ENCODE measurements around the gene OR2Y1. TPM values are rescaled to one million over a fixed set of nuclear protein-coding genes. Genes with fewer than 3 reads are reported as not detected.

The OR2Y1 gene
- polyA plus RNA-seq, 1 donor (not counting 4 experiments of a cell fraction or from before 2014, with no cell fraction given) = not detected

GRCh38 chr5:180775624-180776023 is 35.8 kb upstream of the OR2Y1 start:
- no peak overlapping the region for H3K4me2 ChIP-seq (ENCODE audit: control insufficient read depth, extremely low read depth, insufficient read depth, low read depth, low read length)
- H3K27ac ChIP-seq (ENCODE audit: control insufficient read depth, insufficient read depth, low read length) = no peak overlapping the region
- no peaks in the 10 kb centered on the region for H3K27me3 ChIP-seq (ENCODE audit: control insufficient read depth, extremely low read depth, insufficient read depth, low read length)
- no peaks in the 10 kb centered on the region for H3K36me3 ChIP-seq (ENCODE audit: control insufficient read depth in 2 of 2, extremely low read depth in 1 of 2, insufficient read depth in 2 of 2, low read length in 2 of 2)
- no peaks in the 10 kb centered on the region for H3K4me1 ChIP-seq (ENCODE audit: control insufficient read depth, extremely low read depth, insufficient read depth, low read length)
- no peaks in the 10 kb centered on the region for H3K9me1 ChIP-seq (ENCODE audit: control insufficient read depth, extremely low read depth, insufficient read depth, low read length)
- H3K9ac ChIP-seq (ENCODE audit: control insufficient read depth, extremely low read depth, insufficient read depth, low read length) = no peak overlapping the region
- FAIRE-seq (no peak), DNase-seq (ENCODE audit: low read depth, low spot score) (no peak)
- TF ChIP-seq EZH2 (IDR thresholded peaks at IDR 0.05; ENCODE audit: low read length) = no peak
- no peak for TF ChIP-seq CTCF (optimal IDR thresholded peaks at IDR 0.05 in 1 of 3, IDR thresholded peaks at IDR 0.05 in 1 of 3, conservative IDR thresholded peaks at IDR 0.05 in 1 of 3; ENCODE audit: extremely low read depth in 1 of 3, insufficient read depth in 2 of 3, low read length in 3 of 3)
- no peak overlapping the region for H2AFZ ChIP-seq (ENCODE audit: control insufficient read depth, low read length)
- dilution Hi-C loops (cut with MboI; ENCODE audit: extremely low pct_ligation_motif_present, low sequenced_read_pairs) = no loop called here
- no peaks in the 10 kb centered on the region for H4K20me1 ChIP-seq (ENCODE audit: control insufficient read depth, extremely low read depth, insufficient read depth, low read length)
- H3K79me2 ChIP-seq (ENCODE audit: control insufficient read depth, insufficient read depth, low read length) = no peaks in the 10 kb centered on the region
- H3K4me3 ChIP-seq (ENCODE audit: control insufficient read depth in 2 of 3, extremely low read depth in 1 of 3, insufficient read depth in 2 of 3, low read depth in 1 of 3, low read length in 3 of 3) = no peak overlapping the region
- H3K9me3 ChIP-seq (ENCODE audit: control insufficient read depth, low read depth, low read length) = no peaks in the 10 kb centered on the region

GRCh38 chr5:180771839-180772238 is 32.0 kb upstream of the OR2Y1 start:
- Histone ChIP-seq H3K27ac (ENCODE audit: control insufficient read depth, insufficient read depth, low read length) (no peak overlapping the region), H3K36me3 (ENCODE audit: control insufficient read depth in 2 of 2, extremely low read depth in 1 of 2, insufficient read depth in 2 of 2, low read length in 2 of 2) (no peaks in the 10 kb centered on the region), H3K4me1 (ENCODE audit: control insufficient read depth, extremely low read depth, insufficient read depth, low read length) (no peaks in the 10 kb centered on the region), H3K4me3 (ENCODE audit: control insufficient read depth in 2 of 3, extremely low read depth in 1 of 3, insufficient read depth in 2 of 3, low read depth in 1 of 3, low read length in 3 of 3) (no peak overlapping the region), H3K9me3 (ENCODE audit: control insufficient read depth, low read depth, low read length) (no peaks in the 10 kb centered on the region), H2AFZ (ENCODE audit: control insufficient read depth, low read length) (no peak overlapping the region), H3K27me3 (ENCODE audit: control insufficient read depth, extremely low read depth, insufficient read depth, low read length) (no peaks in the 10 kb centered on the region), H3K9ac (ENCODE audit: control insufficient read depth, extremely low read depth, insufficient read depth, low read length) (no peak overlapping the region), H3K4me2 (ENCODE audit: control insufficient read depth, extremely low read depth, insufficient read depth, low read depth, low read length) (no peak overlapping the region), H3K9me1 (ENCODE audit: control insufficient read depth, extremely low read depth, insufficient read depth, low read length) (no peaks in the 10 kb centered on the region), H3K79me2 (ENCODE audit: control insufficient read depth, insufficient read depth, low read length) (no peaks in the 10 kb centered on the region), H4K20me1 (ENCODE audit: control insufficient read depth, extremely low read depth, insufficient read depth, low read length) (no peaks in the 10 kb centered on the region)
- DNase-seq (ENCODE audit: low read depth, low spot score) = no peak
- no peak for FAIRE-seq
- TF ChIP-seq EZH2 (IDR thresholded peaks at IDR 0.05; ENCODE audit: low read length) = no peak
- dilution Hi-C loops (cut with MboI; ENCODE audit: extremely low pct_ligation_motif_present, low sequenced_read_pairs) = no loop called here

GRCh38 chr5:180769821-180770220 is 30.0 kb upstream of the OR2Y1 start:
- no peak overlapping the region for H3K27ac ChIP-seq (ENCODE audit: control insufficient read depth, insufficient read depth, low read length)
- H3K9me1 ChIP-seq (ENCODE audit: control insufficient read depth, extremely low read depth, insufficient read depth, low read length) = no peaks in the 10 kb centered on the region
- no peak overlapping the region for H3K9ac ChIP-seq (ENCODE audit: control insufficient read depth, extremely low read depth, insufficient read depth, low read length)
- H3K79me2 ChIP-seq (ENCODE audit: control insufficient read depth, insufficient read depth, low read length) = no peaks in the 10 kb centered on the region
- no peak overlapping the region for H3K4me3 ChIP-seq (ENCODE audit: control insufficient read depth in 2 of 3, extremely low read depth in 1 of 3, insufficient read depth in 2 of 3, low read depth in 1 of 3, low read length in 3 of 3)
- FAIRE-seq = no peak
- no peaks in the 10 kb centered on the region for H3K4me1 ChIP-seq (ENCODE audit: control insufficient read depth, extremely low read depth, insufficient read depth, low read length)
- H4K20me1 ChIP-seq (ENCODE audit: control insufficient read depth, extremely low read depth, insufficient read depth, low read length) = no peaks in the 10 kb centered on the region
- H3K36me3 ChIP-seq (ENCODE audit: control insufficient read depth in 2 of 2, extremely low read depth in 1 of 2, insufficient read depth in 2 of 2, low read length in 2 of 2) = no peaks in the 10 kb centered on the region
- H3K4me2 ChIP-seq (ENCODE audit: control insufficient read depth, extremely low read depth, insufficient read depth, low read depth, low read length) = no peak overlapping the region
- no peak for DNase-seq (ENCODE audit: low read depth, low spot score)
- no peak for TF ChIP-seq CTCF (optimal IDR thresholded peaks at IDR 0.05 in 1 of 3, IDR thresholded peaks at IDR 0.05 in 1 of 3, conservative IDR thresholded peaks at IDR 0.05 in 1 of 3; ENCODE audit: extremely low read depth in 1 of 3, insufficient read depth in 2 of 3, low read length in 3 of 3)
- TF ChIP-seq EZH2 (IDR thresholded peaks at IDR 0.05; ENCODE audit: low read length) = no peak
- H2AFZ ChIP-seq (ENCODE audit: control insufficient read depth, low read length) = no peak overlapping the region
- dilution Hi-C loops (cut with MboI; ENCODE audit: extremely low pct_ligation_motif_present, low sequenced_read_pairs) = no loop called here
- no peaks in the 10 kb centered on the region for H3K27me3 ChIP-seq (ENCODE audit: control insufficient read depth, extremely low read depth, insufficient read depth, low read length)
- no peaks in the 10 kb centered on the region for H3K9me3 ChIP-seq (ENCODE audit: control insufficient read depth, low read depth, low read length)

Data from keratinocyte (primary cell).